Right lobe of liver (tissue), 4 donors: ENCODE results near the gene GLYATL1B.
"Not testable (repeated sequence)": the region's sequence is repeated elsewhere in the genome, so short reads cannot be mapped to it uniquely, and the experiment has no call there.

ENCODE experiments used
- POLR2A ChIP-seq: fragments of 450-650 bp; IDR thresholded peaks from one replicate; pipeline ENCODE4 v1.6.1; 2017; ENCODE audit warnings: antibody characterized with exemption, mild to moderate bottlenecking
- TF ChIP-seq, protein P1 (sequence below), 4 donors: fragments of 200-600 bp in 3 of 4; fragments of 450-650 bp in 1 of 4; IDR thresholded peaks; one replicate each; pipeline versions ENCODE4 v1.5.1 to v1.8.0; 2016 to 2022; ENCODE audit warnings: antibody characterized with exemption in 4 of 4, mild to moderate bottlenecking in 2 of 4
- donor health status: DM: no; HTN: no; CAD: no.
- donor health status: DM: no; HTN: no; CAD: no.
- donor health status: DM: no; HTN: yes; CAD: no.

DNA sequence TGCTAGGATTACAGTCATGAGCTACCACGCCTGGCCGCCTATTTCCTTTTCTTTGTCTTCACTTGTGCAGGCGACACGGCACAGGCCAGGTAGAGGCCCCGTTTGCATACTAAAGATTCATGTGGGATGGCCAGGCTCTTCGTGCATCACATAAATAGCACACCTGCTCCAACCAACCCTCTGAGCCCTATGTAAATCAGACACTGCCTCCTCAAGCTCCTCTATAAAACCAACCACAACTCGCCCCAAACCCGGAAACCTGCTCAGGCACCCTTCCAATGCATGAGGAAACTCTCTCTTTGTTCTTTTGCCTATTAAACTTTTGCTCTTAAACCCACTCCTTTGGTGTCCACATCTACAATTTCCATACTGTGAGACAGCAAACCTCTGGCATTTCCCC lies 11.8 kb downstream of the GLYATL1B start:
- TF ChIP-seq, protein P1, sequence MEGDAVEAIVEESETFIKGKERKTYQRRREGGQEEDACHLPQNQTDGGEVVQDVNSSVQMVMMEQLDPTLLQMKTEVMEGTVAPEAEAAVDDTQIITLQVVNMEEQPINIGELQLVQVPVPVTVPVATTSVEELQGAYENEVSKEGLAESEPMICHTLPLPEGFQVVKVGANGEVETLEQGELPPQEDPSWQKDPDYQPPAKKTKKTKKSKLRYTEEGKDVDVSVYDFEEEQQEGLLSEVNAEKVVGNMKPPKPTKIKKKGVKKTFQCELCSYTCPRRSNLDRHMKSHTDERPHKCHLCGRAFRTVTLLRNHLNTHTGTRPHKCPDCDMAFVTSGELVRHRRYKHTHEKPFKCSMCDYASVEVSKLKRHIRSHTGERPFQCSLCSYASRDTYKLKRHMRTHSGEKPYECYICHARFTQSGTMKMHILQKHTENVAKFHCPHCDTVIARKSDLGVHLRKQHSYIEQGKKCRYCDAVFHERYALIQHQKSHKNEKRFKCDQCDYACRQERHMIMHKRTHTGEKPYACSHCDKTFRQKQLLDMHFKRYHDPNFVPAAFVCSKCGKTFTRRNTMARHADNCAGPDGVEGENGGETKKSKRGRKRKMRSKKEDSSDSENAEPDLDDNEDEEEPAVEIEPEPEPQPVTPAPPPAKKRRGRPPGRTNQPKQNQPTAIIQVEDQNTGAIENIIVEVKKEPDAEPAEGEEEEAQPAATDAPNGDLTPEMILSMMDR (IDR thresholded peaks at IDR 0.05): not testable (repeated sequence)
- TF ChIP-seq POLR2A: not testable (repeated sequence)
